HepG2 (cell line): ENCODE data around the gene STX10. TPM values are rescaled to one million over a fixed set of nuclear protein-coding genes. Genes with fewer than 3 reads are reported as not detected.

Source experiments
- BHLHE40 ChIP-seq: IDR thresholded peaks from 2 replicates; pipeline ENCODE4 v1.6.1; 2011; ENCODE audit warnings: low read length, improper control_type of control experiment
- DMAP1 ChIP-seq: IDR thresholded peaks from 2 replicates; pipeline ENCODE4 v1.6.1; 2016
- DNMT3B ChIP-seq: conservative IDR thresholded peaks from 2 replicates; pipeline ENCODE4 v1.6.1; 2016; ENCODE audit warnings: missing biosample characterization, control low read depth
- IRX3 ChIP-seq: sonication (generic); formaldehyde crosslinking; IDR thresholded peaks from 2 replicates; pipeline ENCODE4 v1.8.1; 2023; ENCODE audit warnings: mild to moderate bottlenecking, low read depth, missing genetic modification reagents, borderline replicate concordance
- SP5 ChIP-seq: IDR thresholded peaks from 2 replicates; pipeline ENCODE4 v1.6.1; 2016; ENCODE audit warnings: low read depth, borderline replicate concordance
- ZNF557 ChIP-seq: sonication (generic); formaldehyde crosslinking; IDR thresholded peaks from 2 replicates; pipeline ENCODE4 v1.4.0; 2020; ENCODE audit warnings: missing genetic modification reagents
- ZNF605 ChIP-seq: sonication (generic); formaldehyde crosslinking; IDR thresholded peaks from 2 replicates; pipeline ENCODE4 v1.8.0; 2022; ENCODE audit warnings: mild to moderate bottlenecking, missing genetic modification reagents
- polyA plus RNA-seq, 8 experiments: library from polyadenylated mRNA; depleted of rRNA in 3 of 8; stranded (reverse) in 7 of 8; unstranded in 1 of 8; fragments of >200 nt; fragmentation: Illumina TruSeq in 4 of 8; extraction: Trizol in 4 of 8; gene quantifications; 2 replicates each; pipeline versions ENCODE4 v1.2.1 to v1.2.3, GENCODE V29; 2011 to 2016; ENCODE audit warnings: low read depth in 4 of 8, missing spikeins in 1 of 8, mixed read lengths in 1 of 8; ENCODE audit not compliant: insufficient read depth in 1 of 8
- total RNA-seq, 5 experiments: library from RNA; depleted of rRNA; stranded (reverse); fragments of >200 nt; fragmentation: Illumina TruSeq; extraction: Trizol; gene quantifications; 2 replicates each; pipeline ENCODE4 v1.2.3, GENCODE V29; 2016; ENCODE audit warnings: low read depth in 1 of 5
- TF ChIP-seq, protein P1 (sequence below): sonication (generic); formaldehyde crosslinking; IDR thresholded peaks from 2 replicates; pipeline ENCODE4 v1.9.0; 2021; ENCODE audit warnings: missing genetic modification reagents, borderline replicate concordance
- TF ChIP-seq, protein P2 (sequence below): IDR thresholded peaks from 2 replicates; pipeline ENCODE4 v1.6.1; 2016; ENCODE audit warnings: missing compliant biosample characterization, missing genetic modification reagents, borderline replicate concordance
- TF ChIP-seq, protein P3 (sequence below): sonication (generic); formaldehyde crosslinking; IDR thresholded peaks from 2 replicates; pipeline ENCODE4 v1.4.0; 2020; ENCODE audit warnings: missing genetic modification reagents, borderline replicate concordance
- TF ChIP-seq, protein P4 (sequence below): sonication (generic); formaldehyde crosslinking; IDR thresholded peaks from 2 replicates; pipeline ENCODE4 v1.9.0; 2021; ENCODE audit warnings: mild to moderate bottlenecking, missing genetic modification reagents
- TF ChIP-seq, protein P5 (sequence below): IDR thresholded peaks from 2 replicates; pipeline ENCODE4 v1.6.1; 2016; ENCODE audit warnings: mild to moderate bottlenecking, missing biosample characterization, missing genetic modification reagents

STX10 gene
- total and polyA plus RNA-seq, 2 of the 13 experiments (the other 11 are each of a cell fraction or from before 2014, with no cell fraction given) = 47.9 to 66.4 TPM

DNA sequence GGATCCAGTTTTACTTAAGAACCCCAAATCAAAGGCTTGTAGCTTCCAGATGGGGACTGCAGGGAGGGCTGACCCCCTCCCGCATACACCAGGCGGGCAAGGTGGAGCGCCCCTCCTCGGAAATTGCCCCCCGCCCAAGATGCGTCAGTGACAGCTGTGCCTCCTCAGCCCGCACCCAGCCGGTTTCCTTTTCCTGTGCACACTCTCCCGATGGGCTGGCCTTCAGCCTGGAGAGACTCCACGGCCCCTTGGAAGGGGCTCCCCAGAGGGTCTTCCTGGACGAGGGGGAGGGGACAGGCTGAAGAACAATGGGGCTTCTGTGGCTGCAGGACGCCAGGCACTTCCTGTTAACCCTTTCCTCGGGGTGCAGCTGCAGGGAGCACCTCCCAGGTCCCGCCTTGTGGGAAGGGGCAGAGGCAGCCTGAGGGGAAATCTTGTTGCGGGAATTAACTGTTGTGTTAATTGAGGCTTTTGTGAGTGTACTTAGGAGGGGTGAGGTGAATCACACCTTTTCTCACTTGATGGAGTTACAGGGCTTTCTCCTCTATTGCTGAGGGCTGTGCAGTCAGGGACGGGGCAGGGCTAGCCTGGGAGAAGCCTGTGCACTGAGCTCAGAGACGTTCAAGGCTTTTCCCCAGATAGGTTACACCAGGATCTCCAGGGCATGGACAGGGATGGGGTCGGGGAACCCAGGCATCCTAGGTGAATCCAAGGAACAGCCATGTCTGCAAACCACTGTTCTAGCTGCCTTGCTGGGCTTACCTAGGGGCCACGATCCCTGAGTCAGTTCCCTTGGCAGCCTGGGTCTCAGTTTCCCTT is 14.4 kb upstream of the STX10 start (continued):
- TF ChIP-seq, protein P1, sequence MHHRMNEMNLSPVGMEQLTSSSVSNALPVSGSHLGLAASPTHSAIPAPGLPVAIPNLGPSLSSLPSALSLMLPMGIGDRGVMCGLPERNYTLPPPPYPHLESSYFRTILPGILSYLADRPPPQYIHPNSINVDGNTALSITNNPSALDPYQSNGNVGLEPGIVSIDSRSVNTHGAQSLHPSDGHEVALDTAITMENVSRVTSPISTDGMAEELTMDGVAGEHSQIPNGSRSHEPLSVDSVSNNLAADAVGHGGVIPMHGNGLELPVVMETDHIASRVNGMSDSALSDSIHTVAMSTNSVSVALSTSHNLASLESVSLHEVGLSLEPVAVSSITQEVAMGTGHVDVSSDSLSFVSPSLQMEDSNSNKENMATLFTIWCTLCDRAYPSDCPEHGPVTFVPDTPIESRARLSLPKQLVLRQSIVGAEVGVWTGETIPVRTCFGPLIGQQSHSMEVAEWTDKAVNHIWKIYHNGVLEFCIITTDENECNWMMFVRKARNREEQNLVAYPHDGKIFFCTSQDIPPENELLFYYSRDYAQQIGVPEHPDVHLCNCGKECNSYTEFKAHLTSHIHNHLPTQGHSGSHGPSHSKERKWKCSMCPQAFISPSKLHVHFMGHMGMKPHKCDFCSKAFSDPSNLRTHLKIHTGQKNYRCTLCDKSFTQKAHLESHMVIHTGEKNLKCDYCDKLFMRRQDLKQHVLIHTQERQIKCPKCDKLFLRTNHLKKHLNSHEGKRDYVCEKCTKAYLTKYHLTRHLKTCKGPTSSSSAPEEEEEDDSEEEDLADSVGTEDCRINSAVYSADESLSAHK (CRISPR knock-in tag) = no peak
- TF ChIP-seq ZNF605 (CRISPR knock-in tag) (no peak; the same call in 1 of the 2 replicates), DMAP1 (CRISPR knock-in tag) (peak; percentile 61), ZNF557 (CRISPR knock-in tag) (0 out of 2 replicates have a peak, but pooled peaks have one; percentile 53), IRX3 (CRISPR knock-in tag) (no peak), DNMT3B (CRISPR knock-in tag) (no peak), SP5 (CRISPR knock-in tag) (peak; percentile 91), BHLHE40 (no peak)
- TF ChIP-seq, protein P2, sequence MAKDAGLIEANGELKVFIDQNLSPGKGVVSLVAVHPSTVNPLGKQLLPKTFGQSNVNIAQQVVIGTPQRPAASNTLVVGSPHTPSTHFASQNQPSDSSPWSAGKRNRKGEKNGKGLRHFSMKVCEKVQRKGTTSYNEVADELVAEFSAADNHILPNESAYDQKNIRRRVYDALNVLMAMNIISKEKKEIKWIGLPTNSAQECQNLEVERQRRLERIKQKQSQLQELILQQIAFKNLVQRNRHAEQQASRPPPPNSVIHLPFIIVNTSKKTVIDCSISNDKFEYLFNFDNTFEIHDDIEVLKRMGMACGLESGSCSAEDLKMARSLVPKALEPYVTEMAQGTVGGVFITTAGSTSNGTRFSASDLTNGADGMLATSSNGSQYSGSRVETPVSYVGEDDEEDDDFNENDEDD (CRISPR knock-in tag) = peak; percentile 41; the same call in 1 of the 2 replicates
- TF ChIP-seq, protein P3, sequence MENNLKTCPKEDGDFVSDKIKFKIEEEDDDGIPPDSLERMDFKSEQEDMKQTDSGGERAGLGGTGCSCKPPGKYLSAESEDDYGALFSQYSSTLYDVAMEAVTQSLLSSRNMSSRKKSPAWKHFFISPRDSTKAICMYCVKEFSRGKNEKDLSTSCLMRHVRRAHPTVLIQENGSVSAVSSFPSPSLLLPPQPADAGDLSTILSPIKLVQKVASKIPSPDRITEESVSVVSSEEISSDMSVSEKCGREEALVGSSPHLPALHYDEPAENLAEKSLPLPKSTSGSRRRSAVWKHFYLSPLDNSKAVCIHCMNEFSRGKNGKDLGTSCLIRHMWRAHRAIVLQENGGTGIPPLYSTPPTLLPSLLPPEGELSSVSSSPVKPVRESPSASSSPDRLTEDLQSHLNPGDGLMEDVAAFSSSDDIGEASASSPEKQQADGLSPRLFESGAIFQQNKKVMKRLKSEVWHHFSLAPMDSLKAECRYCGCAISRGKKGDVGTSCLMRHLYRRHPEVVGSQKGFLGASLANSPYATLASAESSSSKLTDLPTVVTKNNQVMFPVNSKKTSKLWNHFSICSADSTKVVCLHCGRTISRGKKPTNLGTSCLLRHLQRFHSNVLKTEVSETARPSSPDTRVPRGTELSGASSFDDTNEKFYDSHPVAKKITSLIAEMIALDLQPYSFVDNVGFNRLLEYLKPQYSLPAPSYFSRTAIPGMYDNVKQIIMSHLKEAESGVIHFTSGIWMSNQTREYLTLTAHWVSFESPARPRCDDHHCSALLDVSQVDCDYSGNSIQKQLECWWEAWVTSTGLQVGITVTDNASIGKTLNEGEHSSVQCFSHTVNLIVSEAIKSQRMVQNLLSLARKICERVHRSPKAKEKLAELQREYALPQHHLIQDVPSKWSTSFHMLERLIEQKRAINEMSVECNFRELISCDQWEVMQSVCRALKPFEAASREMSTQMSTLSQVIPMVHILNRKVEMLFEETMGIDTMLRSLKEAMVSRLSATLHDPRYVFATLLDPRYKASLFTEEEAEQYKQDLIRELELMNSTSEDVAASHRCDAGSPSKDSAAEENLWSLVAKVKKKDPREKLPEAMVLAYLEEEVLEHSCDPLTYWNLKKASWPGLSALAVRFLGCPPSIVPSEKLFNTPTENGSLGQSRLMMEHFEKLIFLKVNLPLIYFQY (CRISPR knock-in tag) = no peak
- TF ChIP-seq, protein P4, sequence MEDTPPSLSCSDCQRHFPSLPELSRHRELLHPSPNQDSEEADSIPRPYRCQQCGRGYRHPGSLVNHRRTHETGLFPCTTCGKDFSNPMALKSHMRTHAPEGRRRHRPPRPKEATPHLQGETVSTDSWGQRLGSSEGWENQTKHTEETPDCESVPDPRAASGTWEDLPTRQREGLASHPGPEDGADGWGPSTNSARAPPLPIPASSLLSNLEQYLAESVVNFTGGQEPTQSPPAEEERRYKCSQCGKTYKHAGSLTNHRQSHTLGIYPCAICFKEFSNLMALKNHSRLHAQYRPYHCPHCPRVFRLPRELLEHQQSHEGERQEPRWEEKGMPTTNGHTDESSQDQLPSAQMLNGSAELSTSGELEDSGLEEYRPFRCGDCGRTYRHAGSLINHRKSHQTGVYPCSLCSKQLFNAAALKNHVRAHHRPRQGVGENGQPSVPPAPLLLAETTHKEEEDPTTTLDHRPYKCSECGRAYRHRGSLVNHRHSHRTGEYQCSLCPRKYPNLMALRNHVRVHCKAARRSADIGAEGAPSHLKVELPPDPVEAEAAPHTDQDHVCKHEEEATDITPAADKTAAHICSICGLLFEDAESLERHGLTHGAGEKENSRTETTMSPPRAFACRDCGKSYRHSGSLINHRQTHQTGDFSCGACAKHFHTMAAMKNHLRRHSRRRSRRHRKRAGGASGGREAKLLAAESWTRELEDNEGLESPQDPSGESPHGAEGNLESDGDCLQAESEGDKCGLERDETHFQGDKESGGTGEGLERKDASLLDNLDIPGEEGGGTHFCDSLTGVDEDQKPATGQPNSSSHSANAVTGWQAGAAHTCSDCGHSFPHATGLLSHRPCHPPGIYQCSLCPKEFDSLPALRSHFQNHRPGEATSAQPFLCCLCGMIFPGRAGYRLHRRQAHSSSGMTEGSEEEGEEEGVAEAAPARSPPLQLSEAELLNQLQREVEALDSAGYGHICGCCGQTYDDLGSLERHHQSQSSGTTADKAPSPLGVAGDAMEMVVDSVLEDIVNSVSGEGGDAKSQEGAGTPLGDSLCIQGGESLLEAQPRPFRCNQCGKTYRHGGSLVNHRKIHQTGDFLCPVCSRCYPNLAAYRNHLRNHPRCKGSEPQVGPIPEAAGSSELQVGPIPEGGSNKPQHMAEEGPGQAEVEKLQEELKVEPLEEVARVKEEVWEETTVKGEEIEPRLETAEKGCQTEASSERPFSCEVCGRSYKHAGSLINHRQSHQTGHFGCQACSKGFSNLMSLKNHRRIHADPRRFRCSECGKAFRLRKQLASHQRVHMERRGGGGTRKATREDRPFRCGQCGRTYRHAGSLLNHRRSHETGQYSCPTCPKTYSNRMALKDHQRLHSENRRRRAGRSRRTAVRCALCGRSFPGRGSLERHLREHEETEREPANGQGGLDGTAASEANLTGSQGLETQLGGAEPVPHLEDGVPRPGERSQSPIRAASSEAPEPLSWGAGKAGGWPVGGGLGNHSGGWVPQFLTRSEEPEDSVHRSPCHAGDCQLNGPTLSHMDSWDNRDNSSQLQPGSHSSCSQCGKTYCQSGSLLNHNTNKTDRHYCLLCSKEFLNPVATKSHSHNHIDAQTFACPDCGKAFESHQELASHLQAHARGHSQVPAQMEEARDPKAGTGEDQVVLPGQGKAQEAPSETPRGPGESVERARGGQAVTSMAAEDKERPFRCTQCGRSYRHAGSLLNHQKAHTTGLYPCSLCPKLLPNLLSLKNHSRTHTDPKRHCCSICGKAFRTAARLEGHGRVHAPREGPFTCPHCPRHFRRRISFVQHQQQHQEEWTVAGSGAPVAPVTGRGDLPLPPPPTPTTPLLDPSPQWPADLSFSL (CRISPR knock-in tag) = no peak
- TF ChIP-seq, protein P5, sequence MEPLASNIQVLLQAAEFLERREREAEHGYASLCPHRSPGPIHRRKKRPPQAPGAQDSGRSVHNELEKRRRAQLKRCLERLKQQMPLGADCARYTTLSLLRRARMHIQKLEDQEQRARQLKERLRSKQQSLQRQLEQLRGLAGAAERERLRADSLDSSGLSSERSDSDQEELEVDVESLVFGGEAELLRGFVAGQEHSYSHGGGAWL (CRISPR knock-in tag) = no peak
